Measurements from ENCODE around the gene SOX8.

The SOX8 gene

DNA sequence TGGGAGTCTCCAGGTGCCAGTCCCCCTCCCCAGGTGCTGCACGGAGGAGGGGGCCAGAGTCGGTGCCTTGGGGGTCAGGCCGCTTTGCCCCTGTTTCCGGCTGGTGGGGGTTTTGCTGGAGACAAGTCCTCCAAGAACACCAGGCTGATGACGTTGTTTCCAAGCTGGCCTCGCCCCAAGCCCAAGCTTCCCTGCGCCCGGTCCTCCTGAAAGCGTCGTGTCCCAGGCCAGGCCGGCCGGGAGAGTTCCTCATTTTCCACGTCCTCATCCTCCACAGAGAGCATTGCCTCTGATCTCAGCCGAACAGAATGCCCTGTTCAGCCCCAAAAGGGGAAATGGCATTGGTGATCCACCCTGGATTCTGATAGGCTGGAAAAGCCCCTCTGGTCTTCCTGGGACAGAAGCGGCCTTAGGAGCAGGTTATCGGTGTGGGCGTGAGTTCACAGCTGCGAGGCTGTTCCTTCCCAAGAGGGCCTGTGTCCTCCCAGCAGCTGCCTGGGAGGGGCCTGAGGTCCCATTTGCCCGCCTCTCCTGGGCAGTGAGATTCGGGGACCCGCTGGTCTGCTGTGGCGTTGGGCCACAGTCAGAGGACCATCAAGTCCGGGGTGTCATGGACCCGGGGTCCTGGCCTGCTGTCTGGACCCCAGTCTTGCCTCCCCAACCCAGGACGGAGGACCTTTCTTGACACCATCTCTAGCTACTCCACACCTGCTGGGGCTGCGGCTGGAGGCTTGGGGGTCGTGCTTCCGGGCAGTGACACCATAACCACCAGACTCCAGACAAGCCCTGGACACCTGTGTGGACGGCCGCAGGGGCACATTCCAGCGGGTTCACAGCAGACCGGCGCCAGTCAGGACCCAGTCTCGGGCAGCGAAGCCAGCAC, 7.1 kb downstream of the SOX8 start:
- no peak for DNase-seq

DNA sequence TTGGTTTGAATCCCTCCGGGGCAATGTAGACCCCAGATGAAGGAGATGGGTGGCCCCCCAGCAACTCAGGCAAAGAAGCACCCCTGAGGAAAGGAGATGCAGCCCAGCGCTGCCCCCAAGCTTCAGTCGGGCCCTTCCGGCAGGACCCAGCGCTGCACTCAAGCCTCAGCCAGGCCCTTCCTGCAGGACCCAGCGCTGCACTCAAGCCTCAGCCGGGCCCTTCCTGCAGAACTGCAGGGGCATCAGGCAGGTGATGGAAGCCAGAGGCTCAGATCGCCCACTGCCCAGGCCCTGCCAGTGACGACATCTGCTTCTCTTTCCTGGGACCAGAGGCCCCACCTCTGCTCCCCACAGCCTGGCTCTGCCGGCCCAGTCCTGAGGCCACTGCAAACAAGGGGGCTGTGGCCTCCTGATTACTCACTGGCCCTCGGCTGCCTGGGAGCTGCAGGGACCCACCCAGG, 7.8 kb downstream of the SOX8 start:
- DNase-seq: no peak

DNA sequence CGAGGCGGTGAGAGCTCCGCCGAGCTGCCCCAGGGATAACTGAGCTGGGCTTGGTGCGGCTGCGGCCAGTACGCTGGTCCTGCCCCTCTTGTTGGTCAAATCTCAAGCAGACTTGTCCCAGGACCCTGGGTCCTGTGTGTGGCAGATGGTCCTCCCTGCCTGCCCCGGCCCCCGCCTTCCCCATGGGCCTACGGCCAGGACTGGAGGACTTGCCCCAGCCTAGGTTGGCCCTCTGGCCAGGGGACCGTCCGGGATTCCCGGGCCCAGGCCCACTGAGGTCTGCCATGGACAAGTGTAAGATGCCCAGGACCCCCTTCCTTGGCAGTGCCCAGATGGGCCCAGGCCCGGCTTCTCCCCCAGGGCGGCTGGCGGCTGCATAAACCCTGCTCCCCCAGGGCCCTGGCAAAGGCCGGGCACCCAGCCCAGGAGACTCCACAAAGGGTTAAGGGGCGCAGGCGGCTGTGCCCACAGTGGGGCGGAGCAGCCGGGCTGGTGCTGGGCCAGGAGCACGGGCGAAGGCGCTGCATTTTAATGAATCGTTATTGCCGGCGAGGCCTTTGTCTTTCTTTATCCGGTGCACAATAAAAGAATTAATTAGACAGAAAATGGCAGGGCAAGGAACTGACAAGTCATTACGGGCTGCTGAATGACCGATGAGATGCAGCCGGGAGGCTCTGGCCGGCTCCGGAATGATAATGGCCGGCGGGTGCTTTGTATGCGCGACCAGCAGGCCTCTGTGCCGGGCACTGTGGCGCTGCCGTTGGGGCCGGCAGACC, 9.1 kb downstream of the SOX8 start:
- no peak for DNase-seq

DNA sequence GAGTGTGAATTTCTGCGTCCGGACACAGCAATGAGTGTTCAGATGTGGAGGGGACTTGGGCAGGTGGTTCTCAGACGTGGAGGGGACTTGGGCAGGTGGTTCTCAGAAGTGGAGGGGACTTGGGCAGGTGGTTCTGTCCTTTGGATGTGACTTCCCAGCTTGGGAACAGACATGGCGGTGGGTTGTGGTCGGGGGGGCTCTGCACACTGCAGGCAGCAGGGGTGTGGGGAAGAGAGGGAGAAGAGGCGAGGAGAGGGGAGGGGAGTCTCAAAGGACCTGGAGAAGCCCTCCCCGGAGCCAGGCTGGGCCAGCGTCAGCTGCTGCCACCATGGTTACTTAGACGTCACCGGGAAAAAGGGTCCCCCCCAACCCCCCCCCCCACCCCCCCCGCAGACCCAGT, 9.8 kb downstream of the SOX8 start:
- no peak for DNase-seq

DNA sequence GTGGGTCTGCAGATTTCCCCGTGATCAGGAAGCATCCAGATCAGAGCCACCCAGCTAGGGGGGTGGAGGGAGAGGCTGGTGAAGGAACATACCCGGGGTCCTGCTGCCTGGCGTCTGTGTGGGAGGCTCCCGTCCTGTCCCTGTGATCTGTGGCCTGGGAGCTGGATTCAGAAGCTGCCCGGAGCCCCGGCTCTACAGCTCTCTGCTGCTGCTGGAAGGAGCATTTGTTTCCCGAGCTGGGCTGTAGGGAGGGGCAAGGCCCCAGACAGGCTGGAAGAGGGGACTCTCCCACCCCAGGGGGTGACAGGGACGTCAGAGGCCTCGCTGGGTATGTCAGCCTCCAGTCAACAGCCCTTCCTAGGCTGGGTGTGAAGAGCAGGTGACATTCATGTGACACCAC, 10.2 kb downstream of the SOX8 start:
- no peak for DNase-seq

DNA sequence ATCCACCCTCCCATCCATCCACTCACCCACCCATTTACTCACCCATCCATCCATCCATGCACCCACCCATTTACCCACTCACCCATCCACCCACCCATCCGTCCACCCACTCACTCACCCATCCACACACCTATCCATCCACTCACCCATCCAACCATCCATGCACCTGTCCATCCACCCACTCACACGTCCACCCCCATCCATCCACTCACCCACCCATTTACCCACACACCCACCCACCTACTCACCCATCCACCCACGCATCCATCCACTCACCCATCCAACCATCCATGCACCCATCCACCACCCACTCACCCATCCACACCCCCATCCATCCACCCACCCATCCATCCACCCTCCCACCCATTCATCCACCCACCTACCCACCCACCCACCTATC, 12.2 kb downstream of the SOX8 start:
- DNase-seq: no peak

DNA sequence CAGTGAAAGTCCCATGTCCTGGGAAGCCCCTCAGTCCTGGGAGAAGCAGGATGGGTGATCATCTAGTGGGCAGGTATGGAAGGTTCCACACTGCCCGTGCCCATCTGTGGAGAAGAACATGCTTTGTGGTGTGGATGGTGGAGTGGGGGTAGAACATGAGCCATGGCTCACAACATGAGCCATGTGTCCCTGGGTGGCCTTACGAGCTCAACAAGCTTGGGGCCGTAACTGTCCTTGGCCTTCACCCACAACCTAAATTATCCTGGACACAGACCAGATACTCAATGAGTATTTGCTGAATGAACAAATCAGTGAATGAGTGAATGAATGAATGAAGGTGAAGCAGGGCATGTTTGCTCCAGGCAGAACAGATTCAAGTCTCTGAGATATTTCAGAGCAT, 13.5 kb downstream of the SOX8 start:
- no peak for DNase-seq

DNA sequence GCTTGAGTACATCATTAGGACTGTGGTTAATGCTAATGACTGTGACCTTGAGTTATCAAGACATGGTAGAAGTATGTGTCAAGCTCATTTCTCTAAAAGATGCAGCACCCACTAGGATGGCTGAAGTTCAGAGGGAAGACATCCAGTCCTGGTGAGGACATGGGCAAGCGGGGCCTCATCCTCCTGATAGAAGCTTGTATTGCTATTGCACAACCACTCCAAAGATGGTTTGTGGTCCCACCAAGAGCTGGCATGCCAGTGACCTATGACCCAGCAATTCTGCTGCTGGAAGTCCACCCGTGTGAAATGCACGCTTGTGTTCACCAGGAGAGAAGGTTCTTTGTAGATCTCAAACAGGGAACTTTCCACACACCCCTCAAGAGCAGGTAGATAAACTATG, 14.2 kb downstream of the SOX8 start:
- DNase-seq: no peak

DNA sequence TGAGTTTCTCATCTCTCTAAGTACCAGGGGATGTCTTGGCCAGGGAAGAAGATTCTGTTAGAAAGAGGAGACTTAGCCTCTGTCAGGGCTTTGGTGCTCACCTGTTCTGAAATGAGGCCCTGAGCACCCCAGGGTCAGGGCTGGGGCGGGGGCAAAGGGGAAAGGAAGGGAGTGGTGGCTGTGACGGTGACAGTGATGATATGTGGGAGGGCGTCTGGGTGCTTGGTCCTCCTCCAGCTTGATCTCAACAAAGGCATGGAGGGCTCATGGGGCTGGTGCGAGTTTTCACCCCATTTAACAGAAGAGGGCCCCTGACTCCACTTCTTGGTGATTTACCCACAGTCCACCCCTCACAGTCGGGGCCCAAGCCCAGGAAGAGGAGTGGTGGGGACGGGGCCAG, 15.1 kb downstream of the SOX8 start:
- DNase-seq: no peak

DNA sequence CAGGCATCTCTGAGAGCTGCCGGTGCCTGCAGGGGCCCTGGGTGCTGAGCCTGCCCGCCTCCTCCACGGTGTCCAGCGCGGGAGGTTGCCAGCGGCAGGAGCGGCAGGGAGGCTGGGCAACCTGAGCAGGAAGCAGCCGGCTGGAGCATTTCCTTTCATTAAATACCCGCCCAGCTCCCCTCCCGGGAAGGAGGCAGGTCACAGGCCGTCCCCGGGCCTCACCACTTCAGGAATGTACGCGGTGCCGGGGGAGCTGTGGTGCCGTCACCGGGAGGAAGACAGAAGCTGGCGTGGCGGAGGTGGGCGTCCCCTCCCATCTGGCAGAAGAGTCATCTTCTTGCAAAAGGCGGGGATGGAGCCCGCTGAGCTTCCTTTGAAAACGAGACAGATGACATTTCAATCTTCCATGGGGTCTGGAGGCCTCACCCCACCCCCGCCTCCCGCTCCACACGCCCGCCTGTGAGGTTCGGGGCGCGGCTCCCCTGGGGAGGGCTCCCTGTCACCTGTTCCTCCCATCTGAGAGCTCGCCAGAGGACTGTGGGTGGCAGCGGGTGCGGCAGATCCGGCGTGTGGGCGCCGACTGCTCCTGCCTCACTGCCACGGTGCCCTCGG, 16.0 kb downstream of the SOX8 start:
- no peak for DNase-seq

DNA sequence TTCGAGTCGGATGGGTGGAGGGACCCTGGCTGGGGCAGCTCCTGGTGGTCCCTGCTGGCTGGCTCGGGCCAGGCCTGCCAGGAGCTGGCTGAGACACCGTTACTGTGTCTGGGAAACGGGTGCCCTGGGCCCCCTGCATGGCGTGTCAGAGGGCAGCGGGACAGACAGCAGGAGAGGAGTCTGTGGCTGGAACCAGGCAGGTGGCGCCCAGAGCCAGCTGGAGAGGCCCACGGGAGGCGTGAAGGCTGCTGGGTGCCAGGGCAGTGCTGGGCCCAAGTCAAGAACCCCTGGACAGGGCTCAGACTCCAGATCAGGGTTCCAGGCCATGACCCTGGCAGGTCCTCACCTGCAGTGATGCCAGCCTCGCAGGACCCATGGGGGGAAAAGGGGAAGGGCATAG, 16.6 kb downstream of the SOX8 start:
- no peak for DNase-seq

DNA sequence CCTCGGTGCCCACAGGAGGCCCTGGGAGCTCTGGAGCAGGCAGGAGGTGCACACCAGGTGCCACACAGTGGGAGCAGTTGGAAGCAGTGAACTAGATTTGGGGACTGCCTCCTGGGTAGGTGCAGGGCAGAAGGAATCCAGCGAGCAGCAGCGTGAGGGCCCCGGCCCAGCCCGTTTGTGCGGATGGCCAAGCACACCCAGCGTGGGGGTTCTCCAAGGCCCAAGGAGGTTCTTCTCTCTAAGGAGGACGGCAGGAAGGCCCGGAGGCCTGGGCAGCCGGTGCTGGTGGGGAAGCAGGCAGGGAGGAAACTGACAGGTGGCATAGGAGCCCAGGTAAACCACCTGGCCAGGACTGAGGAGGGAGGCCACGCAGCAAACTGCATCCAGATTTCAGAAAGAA, 17.0 kb downstream of the SOX8 start:
- no peak for DNase-seq

DNA sequence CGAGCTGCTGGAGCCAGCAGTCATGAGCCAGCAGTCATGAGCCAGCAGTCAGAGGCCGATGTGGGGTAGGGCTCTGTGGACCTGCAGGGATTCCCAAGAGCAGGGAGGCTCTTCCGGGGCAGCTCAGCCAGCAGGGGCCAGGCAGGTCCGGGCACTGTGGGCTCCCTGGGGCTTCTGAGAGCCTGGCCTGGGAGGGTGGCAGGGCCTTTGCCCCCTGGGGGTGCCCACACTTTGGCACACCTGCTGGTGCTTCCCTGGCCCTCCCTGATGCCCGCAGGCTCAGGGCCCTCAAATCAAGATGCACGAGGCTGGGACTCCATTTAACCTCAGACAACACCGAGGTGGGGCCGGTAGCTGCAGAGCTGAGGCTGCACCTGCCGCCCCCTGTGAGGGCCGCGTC, 18.1 kb downstream of the SOX8 start:
- DNase-seq: no peak

DNA sequence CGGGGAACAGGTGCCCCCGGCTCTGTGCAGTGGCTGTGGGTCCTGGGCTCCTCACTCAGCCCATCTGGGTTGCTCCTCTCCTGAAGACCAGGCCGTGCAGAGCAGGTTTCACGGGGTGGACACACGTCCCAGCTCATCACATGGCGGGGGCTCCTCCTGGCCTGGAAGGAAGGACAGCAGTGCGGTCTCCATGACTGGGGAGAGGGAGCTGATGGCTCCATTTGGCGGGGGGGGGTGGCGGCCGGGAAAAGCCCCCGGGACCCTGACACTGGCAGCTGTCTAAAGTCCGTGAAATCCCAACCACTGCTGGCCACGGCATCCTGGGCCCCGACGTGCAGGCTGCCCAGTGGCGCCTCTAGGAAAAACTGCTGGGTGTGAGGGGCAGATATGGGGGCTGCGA, 19.0 kb downstream of the SOX8 start:
- DNase-seq: no peak

DNA sequence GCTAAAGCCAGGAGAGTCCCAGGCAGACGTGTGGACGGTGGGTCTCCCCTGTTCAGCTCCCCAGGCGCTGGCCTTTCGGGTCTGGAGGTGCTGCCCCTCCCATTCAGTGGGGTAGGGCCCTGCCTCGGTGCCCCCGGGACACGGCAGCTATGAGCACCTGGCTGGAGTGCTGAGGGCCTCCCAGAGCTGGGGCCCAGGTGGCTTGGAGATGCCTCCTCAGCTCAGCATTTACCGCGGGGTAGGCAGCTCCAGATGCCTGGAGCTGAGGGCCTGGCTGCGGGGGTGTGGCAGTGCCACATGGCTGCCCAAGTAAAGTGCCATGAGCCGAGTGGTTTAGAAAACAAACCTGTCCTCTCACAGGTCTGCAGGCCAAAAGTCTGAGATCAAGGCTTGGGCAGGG, 19.5 kb downstream of the SOX8 start:
- DNase-seq: no peak

DNA sequence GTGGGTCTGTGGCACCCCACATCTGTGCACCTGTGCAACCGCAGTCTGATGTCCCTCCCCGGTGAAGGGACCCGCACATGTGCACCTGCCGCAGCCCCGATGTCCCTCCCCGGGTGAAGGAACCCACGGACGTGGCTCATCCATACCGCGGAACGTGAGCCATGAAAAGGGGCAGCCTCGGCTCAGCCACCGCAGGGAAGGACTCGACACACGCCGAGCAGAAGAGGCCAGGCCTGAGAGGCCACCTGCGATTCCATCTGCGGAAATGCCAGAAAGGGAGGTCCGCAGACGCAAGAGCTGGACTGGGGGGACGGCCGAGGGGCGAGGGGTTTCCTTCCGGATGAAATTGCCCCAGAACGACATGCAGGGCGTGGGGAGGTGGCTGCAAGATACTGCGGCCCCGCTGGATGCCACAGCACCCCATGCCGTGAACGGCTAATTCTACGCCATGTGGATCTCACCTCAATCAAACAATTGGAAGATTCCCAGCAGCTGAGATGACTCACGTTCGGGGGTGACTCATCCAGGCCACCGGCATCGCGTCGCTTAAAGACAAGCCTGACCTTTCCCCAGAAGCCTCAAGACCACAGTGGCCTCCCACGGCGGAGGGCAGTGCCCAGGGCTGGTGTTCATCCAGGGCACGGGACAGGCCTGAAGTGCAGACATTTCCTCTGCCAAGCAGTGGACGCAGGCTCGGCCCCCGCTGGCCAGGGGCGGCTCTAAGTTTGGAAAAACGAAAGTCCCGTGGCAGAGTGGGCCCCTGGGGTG, 21.0 kb downstream of the SOX8 start:
- DNase-seq: no peak

DNA sequence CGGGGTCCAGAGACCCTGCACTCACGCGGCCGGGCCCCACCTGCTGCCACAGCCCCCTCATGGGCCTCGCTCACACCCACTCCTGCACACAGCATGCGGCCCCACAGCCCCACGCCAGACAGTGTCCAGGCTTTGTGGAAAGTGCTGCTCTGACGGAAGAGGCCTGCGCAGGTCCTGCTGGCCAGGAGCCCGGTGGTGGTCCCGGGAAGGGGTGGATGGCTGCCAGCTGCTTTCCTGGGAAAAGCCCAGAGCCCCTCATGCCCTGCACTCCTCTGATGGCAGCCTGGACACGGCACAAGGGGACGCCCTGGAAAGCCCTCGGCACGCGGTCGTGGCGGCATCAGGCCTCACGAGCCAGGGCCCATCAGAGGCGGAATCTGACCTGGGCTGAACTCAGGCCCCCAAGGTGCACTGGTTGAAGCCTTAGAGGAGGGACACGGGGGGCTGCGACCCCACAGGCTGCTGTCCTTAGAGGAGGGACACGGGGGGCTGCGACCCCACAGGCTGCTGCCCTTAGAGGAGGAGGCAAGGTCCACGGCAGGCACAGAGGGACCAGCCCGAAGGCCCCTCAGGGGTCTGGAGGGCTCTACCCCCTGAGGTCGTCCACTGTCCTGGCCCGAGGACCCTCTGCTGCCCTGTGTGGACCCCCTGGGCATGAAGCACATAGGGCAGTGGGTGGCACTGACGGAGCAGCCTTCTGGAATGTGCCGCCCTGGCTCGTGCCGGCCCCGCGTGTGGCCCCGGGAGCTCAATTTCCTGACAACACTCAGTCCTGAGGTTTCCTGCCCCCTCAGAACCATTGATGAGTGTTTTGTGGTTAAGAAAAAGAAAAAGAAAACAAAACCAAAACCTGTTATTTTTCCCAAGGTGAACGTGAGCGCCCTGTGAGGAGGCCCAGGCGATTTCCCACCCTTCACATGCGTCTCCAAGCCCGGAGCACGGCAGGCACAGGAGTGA, 22.1 kb downstream of the SOX8 start:
- no peak for DNase-seq

DNA sequence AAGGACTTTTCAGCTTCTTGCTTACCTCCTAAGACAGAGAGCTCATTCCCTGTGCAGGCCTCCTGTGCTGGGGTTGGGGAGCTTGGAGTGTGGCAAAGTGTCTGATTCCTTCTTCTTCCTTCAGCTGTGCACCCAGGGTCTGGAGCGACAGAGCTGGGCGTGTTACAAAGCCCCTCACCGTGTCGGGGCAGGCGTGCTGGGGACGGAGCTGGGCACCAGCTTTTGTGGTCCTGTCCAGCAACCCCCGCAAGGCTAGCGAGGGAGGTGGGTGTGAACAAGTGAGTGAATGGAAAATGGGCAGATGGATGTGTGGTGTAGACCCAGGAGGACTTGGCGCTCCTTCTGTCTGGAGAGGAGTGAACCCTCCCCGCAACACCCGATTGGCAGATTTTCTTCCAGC, 23.7 kb downstream of the SOX8 start:
- DNase-seq: no peak

DNA sequence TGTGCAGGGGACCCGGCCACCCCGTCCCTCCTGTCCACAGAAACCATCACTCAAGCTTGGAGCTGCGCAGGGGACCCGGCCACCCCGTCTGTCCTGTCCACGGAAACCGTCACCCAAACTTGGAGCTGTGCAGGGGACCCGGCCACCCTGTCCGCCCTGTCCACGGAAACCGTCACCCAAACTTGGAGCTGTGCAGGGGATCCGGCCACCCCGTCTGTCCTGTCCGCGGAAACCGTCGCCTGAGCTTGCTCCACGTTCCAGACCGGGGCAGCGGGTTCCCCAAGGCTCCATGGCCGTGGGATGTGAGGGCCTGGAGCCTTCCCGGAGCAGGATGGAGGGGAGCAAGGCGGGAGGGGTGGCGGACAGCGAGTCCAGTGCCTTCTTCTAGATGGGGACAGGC, 25.2 kb downstream of the SOX8 start:
- DNase-seq: no peak

DNA sequence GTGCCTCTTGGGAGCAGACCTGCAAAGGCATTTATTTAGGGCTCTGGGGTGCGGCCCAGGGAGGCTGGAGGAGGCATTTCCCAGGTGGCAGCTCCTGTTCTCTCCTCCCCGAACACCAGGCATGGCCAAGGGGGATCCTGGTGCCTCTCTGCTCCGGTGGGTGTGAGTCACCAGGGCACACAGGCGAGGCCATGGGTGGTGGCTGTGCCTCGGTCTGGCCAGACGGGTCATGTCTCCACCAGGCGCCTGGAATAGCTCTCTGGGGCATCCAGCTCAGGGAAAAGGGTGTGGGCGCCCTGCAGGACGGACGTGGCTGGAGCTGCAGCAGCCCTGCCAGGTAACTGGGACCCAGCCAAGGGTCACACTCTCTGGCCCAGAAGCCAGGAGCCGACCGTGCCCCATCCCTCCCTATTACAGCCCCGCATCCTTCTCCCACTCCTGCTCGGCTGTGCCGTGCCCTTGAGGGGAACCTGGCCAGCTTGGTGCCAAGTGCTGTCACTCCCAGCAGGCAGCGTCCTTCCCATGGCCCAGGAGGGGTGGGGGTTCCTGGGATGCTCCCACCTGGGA, 25.8 kb downstream of the SOX8 start:
- DNase-seq: no peak

DNA sequence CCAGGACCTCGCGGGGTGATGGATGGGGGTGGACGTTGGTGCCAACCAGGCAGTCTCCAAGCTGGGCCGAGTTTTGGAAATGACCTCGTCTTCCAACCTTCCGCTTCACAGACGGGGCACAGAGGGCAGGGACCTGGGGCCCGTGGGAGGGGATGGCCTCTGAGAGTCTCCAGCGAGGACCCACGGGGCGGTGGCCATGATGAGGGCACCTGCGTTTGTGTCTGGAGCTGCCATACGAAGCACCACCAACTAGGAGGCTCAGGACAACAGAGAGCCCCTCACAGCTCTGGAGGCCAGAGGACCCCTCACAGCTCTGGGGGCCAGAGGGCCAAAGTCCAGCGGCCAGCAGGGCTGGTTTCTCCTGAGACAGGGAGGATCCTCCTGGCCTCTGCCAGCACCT, 26.5 kb downstream of the SOX8 start:
- no peak for DNase-seq
